ENCODE results near the gene OSBPL7.

OSBPL7 gene

GRCh38 chr17:47823519-47823918 is 1.9 kb upstream of the OSBPL7 start:
- DNase-seq (ENCODE audit: low read depth in 3 of 3) = no peak

- no peak for DNase-seq (ENCODE audit: low read depth in 3 of 3)
These were observed 1.2 kb upstream of the OSBPL7 start for GRCh38 chr17:47822785-47823184.

GRCh38 chr17:47821031-47821423 is 567 bp downstream of the OSBPL7 start:
- DNase-seq (ENCODE audit: low read depth in 3 of 3) = no peak

DNA sequence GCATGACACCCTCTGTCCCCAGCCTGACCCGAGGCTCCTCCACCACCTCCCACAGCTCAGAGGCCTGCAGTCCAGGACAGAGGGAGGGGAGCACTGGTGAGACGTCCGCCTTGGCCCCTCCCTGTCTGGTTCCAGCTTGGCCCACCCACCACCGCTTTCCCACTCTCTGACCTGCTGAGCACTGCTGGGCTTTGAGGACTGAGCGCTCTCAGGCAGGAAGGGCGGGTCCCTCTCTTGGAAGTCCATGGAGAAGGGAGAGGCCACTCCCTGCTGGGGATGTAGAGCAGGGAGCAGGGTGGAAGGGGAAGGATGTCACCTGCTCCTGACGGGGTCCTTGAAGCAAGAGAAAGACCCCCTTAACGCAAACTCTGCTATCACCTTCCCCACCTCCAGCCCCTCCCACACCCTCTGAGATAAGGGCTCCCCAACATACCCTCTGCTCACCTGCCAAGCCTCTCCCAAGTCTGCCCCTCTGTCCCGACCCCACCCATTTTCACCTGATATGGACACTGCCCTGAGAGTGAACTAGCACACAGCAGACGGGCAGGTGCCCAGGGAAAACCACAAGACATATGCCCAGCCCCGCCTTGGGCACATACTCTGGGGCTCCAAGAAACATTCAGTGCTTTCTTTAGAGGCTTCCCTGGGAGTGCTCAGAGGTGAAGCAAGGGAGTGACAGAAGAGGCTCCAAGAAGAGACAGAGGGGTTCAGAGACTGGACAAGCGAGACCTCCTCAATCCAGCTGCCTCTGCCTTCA is 1.4 kb downstream of the OSBPL7 start:
- no peak for DNase-seq (ENCODE audit: low read depth in 3 of 3)

DNA sequence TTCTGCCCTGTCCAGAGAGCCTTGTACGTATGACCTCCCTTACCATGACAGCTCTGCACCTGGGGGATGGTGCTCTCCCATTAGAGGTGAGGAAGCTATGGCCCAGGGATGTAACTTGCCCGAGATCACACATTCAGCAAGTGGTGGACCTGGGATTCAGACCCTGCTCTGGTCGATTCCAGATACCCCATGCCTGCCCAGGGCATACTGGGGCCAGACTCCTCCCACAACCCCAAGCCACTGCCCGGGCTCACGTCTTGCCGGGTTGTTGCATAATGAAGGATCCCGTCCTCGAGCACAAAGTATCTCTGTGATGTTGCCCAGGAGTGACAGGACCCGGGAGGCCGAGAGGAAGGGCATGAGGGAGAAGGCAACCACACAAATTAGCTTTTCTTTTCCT is 2.1 kb downstream of the OSBPL7 start:
- no peak for DNase-seq (ENCODE audit: low read depth in 3 of 3)

DNA sequence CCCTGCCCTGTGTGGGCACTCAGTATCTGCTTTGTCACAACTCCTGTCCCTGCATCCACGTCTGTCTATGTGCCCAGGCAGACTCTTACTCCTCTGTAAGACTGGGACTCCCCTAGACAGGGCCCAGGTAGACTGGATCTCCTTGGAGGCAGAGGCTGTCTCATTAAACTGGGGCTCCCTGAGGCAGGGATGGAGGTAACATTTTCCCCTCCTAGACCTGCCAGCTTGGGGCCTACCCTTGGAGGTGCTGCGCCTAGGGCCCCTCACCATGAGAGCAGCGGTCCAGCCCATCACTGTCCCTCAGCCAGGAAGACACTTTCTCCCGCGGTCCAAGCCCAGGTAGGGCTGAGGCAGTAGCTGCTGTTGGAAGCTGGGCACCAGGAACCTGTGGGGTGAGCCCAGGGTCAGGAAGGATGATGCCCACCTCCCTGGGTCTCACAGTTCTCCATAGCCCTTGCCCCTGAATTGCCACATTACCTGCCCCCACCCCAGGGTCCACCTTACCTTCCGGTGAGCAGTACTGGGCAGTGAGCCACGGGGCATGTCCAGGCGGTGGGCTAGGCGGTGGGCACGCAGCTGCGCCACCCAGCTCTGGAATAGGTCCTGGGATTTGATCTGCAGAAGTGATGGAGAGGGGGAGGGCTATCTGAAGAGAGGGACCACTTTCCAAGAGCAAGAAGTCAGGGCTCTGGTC is 3.4 kb downstream of the OSBPL7 start:
- DNase-seq (ENCODE audit: low read depth in 3 of 3) = no peak

GRCh38 chr17:47816947-47817346 is 4.6 kb downstream of the OSBPL7 start:
- DNase-seq (ENCODE audit: low read depth in 3 of 3) = no peak

- DNase-seq (ENCODE audit: low read depth in 3 of 3) = no peak
These were observed 5.4 kb downstream of the OSBPL7 start for GRCh38 chr17:47816111-47816735.

DNA sequence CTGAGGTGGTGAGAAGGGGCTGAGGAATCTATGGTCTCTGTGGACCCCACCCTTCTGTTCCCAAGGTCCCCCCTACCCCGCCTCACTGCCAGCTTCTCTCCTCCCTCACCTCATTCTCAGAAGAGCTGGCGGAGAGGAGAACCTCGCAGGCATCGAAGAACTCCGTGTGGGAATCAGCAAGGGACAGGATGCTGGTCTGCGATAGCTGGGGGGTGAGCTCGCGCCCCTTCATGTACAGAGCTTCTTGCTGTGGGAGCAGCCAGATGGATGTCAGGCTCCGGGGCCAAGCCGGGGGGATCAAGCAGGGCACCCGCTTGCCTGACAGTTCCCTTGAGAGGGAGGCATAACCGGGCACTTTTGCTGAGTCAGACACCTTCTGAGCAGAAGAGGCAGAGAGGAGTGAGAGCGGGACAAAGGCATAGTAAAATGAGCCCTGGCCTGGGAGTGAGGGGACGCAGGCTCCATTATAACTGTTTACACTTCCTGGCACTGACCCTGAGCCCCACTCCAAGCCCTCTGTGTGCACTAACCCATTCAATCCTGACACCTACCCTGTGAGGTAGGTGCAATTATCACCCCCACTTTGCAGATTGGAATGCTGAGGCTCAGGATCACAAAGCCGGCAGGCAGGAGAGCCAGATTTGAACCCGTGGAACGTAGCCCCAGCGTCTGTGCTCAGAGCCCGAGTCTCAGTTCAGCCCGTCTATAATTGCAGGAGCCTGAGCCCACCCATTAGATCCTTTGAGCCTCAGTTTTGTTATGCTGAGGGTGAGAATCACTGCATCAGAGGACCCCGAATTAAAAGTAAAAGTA is 6.3 kb downstream of the OSBPL7 start:
- DNase-seq (ENCODE audit: low read depth in 3 of 3) = no peak

DNA sequence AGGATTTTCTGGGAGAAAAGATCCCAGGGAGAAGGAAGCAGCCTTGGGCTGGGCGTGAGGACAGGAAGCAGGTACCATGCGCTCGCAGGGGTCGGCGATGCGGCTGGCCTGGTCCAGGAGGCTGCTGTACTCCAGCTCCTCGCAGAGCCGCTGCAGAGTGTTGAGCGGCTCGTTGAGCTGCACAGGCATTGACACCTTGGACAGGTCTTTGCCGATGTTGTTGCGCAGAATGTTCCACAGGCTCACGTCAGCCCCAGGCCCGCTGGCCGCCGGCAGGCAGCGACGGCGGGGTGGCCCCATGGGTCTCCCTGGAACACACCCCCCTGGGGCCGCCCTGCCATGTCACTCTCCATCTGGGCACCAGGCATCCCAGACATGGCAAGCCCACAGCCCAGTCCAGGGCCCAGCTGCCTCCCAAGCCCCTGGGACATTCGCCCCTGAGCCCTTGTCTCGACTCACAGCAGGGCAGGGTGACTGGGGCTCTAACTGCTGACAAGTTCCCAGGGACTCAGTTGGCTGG is 8.0 kb downstream of the OSBPL7 start:
- DNase-seq (ENCODE audit: low read depth in 3 of 3) = no peak

- DNase-seq (ENCODE audit: low read depth in 3 of 3) = no peak
These were observed 8.5 kb downstream of the OSBPL7 start for GRCh38 chr17:47813077-47813476.

DNA sequence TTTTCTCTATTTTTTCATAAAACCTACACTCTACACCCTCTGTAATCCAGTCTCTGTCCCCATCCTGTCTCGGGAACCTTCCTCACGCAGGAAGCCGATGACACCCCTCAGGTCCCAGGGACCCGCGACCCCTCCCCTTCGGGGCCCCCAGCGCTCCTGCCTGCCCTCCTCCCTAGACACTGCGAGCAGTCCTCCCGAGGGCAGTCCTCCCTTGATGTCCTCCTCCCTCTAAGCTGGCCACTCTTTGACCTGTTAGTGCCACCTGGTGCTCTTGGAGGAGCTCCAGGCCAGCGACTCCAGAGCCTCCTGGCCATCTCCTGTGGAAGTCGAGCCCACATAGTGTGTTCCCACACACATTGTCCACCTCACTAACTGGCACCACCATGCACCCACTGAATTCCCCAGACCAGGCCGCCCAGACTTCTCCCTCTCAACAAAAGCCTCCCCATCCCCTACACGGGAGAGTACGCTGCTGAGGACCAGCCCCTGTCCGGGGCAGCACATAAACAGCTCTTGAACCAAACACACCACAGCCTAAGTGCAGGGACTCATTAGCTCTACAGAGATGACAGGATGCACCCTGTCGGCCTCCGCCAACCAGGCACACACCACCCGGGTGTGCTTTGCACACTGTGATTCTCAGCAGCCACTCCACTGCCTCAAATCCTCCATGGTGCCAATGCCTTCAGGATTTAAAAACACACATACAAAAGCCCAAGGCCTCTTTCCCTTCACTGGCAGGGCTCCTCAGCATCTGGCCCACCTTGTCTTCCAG is 9.3 kb downstream of the OSBPL7 start:
- no peak for DNase-seq (ENCODE audit: low read depth in 3 of 3)

DNA sequence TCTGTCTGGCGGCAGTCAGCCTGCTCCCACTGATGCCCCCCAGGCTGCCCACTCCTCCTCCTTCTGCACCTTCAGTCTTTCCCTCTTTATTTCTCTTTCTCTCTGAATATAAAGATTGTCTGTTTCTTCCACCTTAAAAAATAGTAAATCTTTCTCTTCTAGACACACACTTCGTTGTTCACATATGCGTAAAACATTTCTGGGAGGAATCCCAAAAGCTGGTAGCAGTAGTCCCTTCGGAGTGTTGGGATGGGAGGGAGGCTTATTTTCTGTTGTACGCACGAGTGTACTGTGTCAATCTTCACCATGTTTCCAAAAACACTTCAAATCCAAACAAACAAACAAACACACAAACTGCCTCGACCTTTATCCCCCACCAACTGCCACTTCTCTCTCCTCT is 9.9 kb downstream of the OSBPL7 start:
- DNase-seq (ENCODE audit: low read depth in 3 of 3) = no peak

GRCh38 chr17:47810901-47811635 is 10.5 kb downstream of the OSBPL7 start:
- no peak for DNase-seq (ENCODE audit: low read depth in 3 of 3)

DNA sequence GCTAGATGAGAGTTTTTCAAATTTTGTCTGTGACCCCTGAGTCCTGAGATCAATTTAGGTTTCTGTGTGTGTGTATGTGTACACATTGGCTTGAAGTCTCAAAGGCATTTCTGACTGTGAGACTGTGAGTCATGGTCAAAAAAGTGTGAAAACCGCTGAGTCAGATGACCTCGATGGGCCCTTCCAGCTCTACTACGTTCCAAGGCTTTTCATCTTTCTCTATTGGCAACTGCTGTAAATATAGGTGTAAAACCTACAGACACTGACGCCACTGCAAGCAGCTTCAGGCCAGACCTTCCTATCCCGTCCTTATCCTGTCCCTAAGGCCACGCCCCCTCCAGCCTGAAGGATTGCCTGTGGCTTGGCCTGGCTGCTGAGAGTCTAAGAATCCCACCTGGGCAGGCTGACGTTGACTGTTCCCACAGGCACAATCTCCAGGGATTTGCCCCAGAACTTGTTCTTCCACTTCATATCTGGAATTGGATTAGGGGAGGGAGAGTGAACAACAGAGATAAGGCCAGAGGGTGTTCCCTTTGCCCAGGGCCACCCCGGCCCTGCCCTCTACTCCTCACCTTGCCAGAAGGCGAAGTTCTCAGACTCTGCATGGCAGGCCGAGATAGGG is 11.3 kb downstream of the OSBPL7 start:
- no peak for DNase-seq (ENCODE audit: low read depth in 3 of 3)

DNA sequence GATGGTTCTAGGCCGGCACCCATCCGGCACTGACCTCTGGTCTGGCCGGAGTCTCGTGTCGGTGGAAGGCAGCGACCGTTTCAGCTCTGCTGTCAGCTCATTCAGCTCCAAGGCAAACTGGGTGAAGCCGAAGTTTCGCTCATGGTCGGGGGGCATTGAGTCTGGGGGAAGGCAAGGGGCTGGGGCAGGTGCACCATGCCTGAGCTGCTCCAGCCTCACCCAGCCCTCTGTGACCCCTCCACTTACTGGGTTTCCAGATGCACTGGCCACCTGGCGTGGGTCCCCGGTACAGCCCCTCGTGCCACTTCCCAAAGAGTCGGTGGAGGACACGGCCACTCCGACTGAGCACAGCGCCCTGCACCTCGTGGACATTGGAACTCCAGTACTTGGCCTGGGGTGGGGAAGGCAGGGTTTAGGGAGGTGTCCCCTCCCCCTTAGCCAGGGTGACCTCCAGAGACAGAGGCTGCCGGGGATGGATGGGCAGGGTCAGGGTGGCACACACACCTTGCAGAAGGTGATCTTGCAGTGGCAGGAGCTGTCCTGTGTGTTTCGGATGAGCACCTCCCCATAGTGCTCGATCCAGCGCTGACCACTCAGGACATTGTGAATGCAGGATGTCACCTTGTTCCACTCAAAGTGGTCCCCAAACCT is 12.6 kb downstream of the OSBPL7 start:
- no peak for DNase-seq (ENCODE audit: low read depth in 3 of 3)

- DNase-seq (ENCODE audit: low read depth in 3 of 3) = no peak
These were observed 13.4 kb downstream of the OSBPL7 start for GRCh38 chr17:47808036-47808829.

GRCh38 chr17:47807421-47807820 is 14.2 kb downstream of the OSBPL7 start:
- DNase-seq (ENCODE audit: low read depth in 3 of 3) = no peak

GRCh38 chr17:47806913-47807255 is 14.7 kb downstream of the OSBPL7 start:
- no peak for DNase-seq (ENCODE audit: low read depth in 3 of 3)
